Stimulated activated CD4-positive, alpha-beta T cell treated with anti-CD3 and anti-CD28 coated beads, Interleukin-12 subunit alpha, Interleukin-12 subunit beta, amount 100 ng/mL, for 24 hours (primary cell): ENCODE data around the gene FER1L5.

Experiments
- DNase-seq, 2 experiments: peaks; one replicate each; pipeline ENCODE4 v3.0.0-alpha.2; 2020; ENCODE audit warnings: low read depth in 2 of 2

The FER1L5 gene

GRCh38 chr2:96642564-96643360 is at the start of gene FER1L5:
TSS of gene FER1L5 (plus strand) at chr2:96642764. CDS start at chr2:96642837, 73 bp downstream.
- no peak for DNase-seq

GRCh38 chr2:96594282-96594681 is 48.3 kb upstream of the FER1L5 start:
- DNase-seq = no peak

- no peak for DNase-seq
Measured at GRCh38 chr2:96594691-96595152, 47.8 kb upstream of the FER1L5 start.

- DNase-seq = no peak
Measured at GRCh38 chr2:96596596-96596995, 46.0 kb upstream of the FER1L5 start.

GRCh38 chr2:96599941-96600340 is 42.6 kb upstream of the FER1L5 start:
- no peak for DNase-seq

- DNase-seq = no peak
Measured at GRCh38 chr2:96601382-96602292, 40.9 kb upstream of the FER1L5 start.

GRCh38 chr2:96602330-96602823 is 40.2 kb upstream of the FER1L5 start:
- no peak for DNase-seq

- DNase-seq = no peak
Measured at GRCh38 chr2:96604104-96604503, 38.5 kb upstream of the FER1L5 start.

- no peak for DNase-seq
Measured at GRCh38 chr2:96608469-96609455, 33.8 kb upstream of the FER1L5 start.

GRCh38 chr2:96616128-96616527 is 26.4 kb upstream of the FER1L5 start:
- DNase-seq = no peak

GRCh38 chr2:96616535-96616934 is 26.0 kb upstream of the FER1L5 start:
- no peak for DNase-seq

GRCh38 chr2:96617012-96617411 is 25.6 kb upstream of the FER1L5 start:
- no peak for DNase-seq

- no peak for DNase-seq
Measured at GRCh38 chr2:96618596-96619283, 23.8 kb upstream of the FER1L5 start.

- DNase-seq = no peak
Measured at GRCh38 chr2:96622544-96622943, 20.0 kb upstream of the FER1L5 start.

- no peak for DNase-seq
Measured at GRCh38 chr2:96623116-96623515, 19.4 kb upstream of the FER1L5 start.

GRCh38 chr2:96625571-96626552 is 16.7 kb upstream of the FER1L5 start:
- DNase-seq = no peak

- DNase-seq = no peak
Measured at GRCh38 chr2:96626553-96626942, 16.0 kb upstream of the FER1L5 start.

GRCh38 chr2:96631804-96632435 is 10.6 kb upstream of the FER1L5 start:
- DNase-seq = no peak

- no peak for DNase-seq
Measured at GRCh38 chr2:96633641-96634040, 8.9 kb upstream of the FER1L5 start.
